CD4-positive, alpha-beta T cell (primary cell): ENCODE data around the gene JPT2. TPM values are rescaled to one million over a fixed set of nuclear protein-coding genes. Genes with fewer than 3 reads are reported as not detected.

ENCODE experiments used
- ATAC-seq: fragments of 200-7000 bp; cut with Tn5 transposase; one replicate; pipeline ENCODE4 v1.10.0; 2022; ENCODE audit warnings: mild to moderate bottlenecking; ENCODE audit not compliant: poor library complexity
- CTCF ChIA-PET: fragments of 350-600 bp; sonication (Branson Sonifier 250); formaldehyde crosslinking; loops from one replicate; lab custom pipeline; 2021; ENCODE audit warnings: antibody characterized with exemption, inconsistent platforms; lab: Charles Lee
- POLR2A ChIA-PET: fragments of 350-600 bp; sonication (Branson Sonifier 250); formaldehyde crosslinking; loops from one replicate; lab custom pipeline; 2021; ENCODE audit warnings: antibody characterized with exemption, inconsistent platforms; lab: Charles Lee
- DNase-seq, 14 experiments: peaks; one replicate each; pipeline ENCODE4 v3.0.0-alpha.2; 2013 to 2020; ENCODE audit warnings: mixed read lengths in 2 of 14
- H3K27ac ChIP-seq, 2 donors: one replicate each; pipeline versions ENCODE4 v1.5.1 to v1.7.0; 2013; ENCODE audit warnings: low read length in 2 of 2, low read depth in 1 of 2, mild to moderate bottlenecking in 1 of 2
- H3K27me3 ChIP-seq, 2 experiments: 1 replicate in 1 of 2; 2 replicates in 1 of 2; pipeline versions ENCODE4 v1.6.1 to v1.7.0; 2013; ENCODE audit warnings: low read length in 2 of 2, control low read depth in 1 of 2, mild to moderate bottlenecking in 1 of 2, moderate library complexity in 1 of 2; ENCODE audit not compliant: insufficient read depth in 2 of 2, control insufficient read depth in 1 of 2
- H3K36me3 ChIP-seq: one replicate; pipeline ENCODE4 v1.6.1; 2013; ENCODE audit warnings: low read length, control low read depth; ENCODE audit not compliant: insufficient read depth
- H3K4me1 ChIP-seq: one replicate; pipeline ENCODE4 v1.6.1; 2013; ENCODE audit warnings: low read length, control low read depth; ENCODE audit not compliant: insufficient read depth
- H3K4me3 ChIP-seq: one replicate; pipeline ENCODE4 v1.5.1; 2013; ENCODE audit warnings: mild to moderate bottlenecking, low read length, moderate library complexity
- H3K9me3 ChIP-seq, 2 experiments: 1 replicate in 1 of 2; 2 replicates in 1 of 2; pipeline versions ENCODE4 v1.6.1 to v1.7.0; 2013; ENCODE audit warnings: low read length in 2 of 2, mild to moderate bottlenecking in 2 of 2, control low read depth in 1 of 2, moderate library complexity in 1 of 2; ENCODE audit not compliant: control insufficient read depth in 1 of 2, insufficient read depth in 1 of 2
- H3K27ac Mint-ChIP-seq: one replicate; pipeline ENCODE4 v1.8.0; 2020; ENCODE audit warnings: mixed read lengths
- H3K27me3 Mint-ChIP-seq: one replicate; pipeline ENCODE4 v1.8.0; 2021; ENCODE audit warnings: mixed read lengths
- H3K36me3 Mint-ChIP-seq: one replicate; pipeline ENCODE4 v1.8.0; 2021; ENCODE audit warnings: low read depth, mixed read lengths
- H3K4me1 Mint-ChIP-seq: one replicate; pipeline ENCODE4 v1.8.0; 2021; ENCODE audit warnings: low read depth, mixed read lengths
- H3K4me3 Mint-ChIP-seq: one replicate; pipeline ENCODE4 v1.8.0; 2020; ENCODE audit warnings: mild to moderate bottlenecking, mixed read lengths
- H3K9me3 Mint-ChIP-seq: one replicate; pipeline ENCODE4 v1.8.0; 2020; ENCODE audit warnings: mixed read lengths
- CTCF ChIP-seq: fragments of 200-600 bp; IDR thresholded peaks from one replicate; pipeline ENCODE4 v1.8.0; 2022; ENCODE audit warnings: antibody characterized with exemption, mild to moderate bottlenecking
- intact Hi-C, 2 experiments: fragments of 100-400 bp; cut with DNase I in 1 of 2; cut with micrococcal nuclease in 1 of 2; formaldehyde crosslinking; loops; one replicate each; pipeline versions ENCODE4 v1.15.1 to v1.9.0; 2023 to 2025; cut with DNase I, micrococcal nuclease
- total RNA-seq, 174 experiments: library from RNA in 2 of 174; stranded (reverse) in 2 of 174; gene quantifications; one replicate each; pipeline ENCODE4 v1.2.3 and lab custom pipeline; 2021 to 2026

Gene JPT2
- total RNA-seq, 2 experiments from 2014 or later: 2.5 to 3.2 TPM

- H3K27ac ChIP-seq: no peak overlapping the region
- H3K27me3 Mint-ChIP-seq: no peaks in the 10 kb centered on the region
- H3K27ac Mint-ChIP-seq: no peak overlapping the region
- H3K4me3 Mint-ChIP-seq: no peak overlapping the region
- no peaks in the 10 kb centered on the region for H3K9me3 ChIP-seq
- DNase-seq (no peak), ATAC-seq (no peak)
- no peaks in the 10 kb centered on the region for H3K4me1 ChIP-seq
- POLR2A ChIA-PET: no interaction called here
- no peaks in the 10 kb centered on the region for H3K9me3 Mint-ChIP-seq
- no peak for TF ChIP-seq CTCF
- H3K36me3 Mint-ChIP-seq: peaks cover 64% of the 10 kb centered on the region
- intact Hi-C loops: no loop called here
- no peaks in the 10 kb centered on the region for H3K4me1 Mint-ChIP-seq
- no peaks in the 10 kb centered on the region for H3K27me3 ChIP-seq
- CTCF ChIA-PET: no interaction called here
- peaks cover 56% of the 10 kb centered on the region for H3K36me3 ChIP-seq
- no peak overlapping the region for H3K4me3 ChIP-seq
These were observed 22.7 kb upstream of the JPT2 start for GRCh38 chr16:1655269-1655807.

GRCh38 chr16:1655909-1656807 is 21.9 kb upstream of the JPT2 start:
- Mint-ChIP-seq H3K36me3 (peaks cover 60% of the 10 kb centered on the region), H3K27ac (no peak overlapping the region), H3K27me3 (no peaks in the 10 kb centered on the region), H3K4me3 (no peak overlapping the region), H3K4me1 (no peaks in the 10 kb centered on the region), H3K9me3 (no peaks in the 10 kb centered on the region)
- intact Hi-C loops: no loop called here
- Histone ChIP-seq H3K27me3 (no peaks in the 10 kb centered on the region), H3K36me3 (peaks cover 57% of the 10 kb centered on the region), H3K4me1 (no peaks in the 10 kb centered on the region), H3K9me3 (no peaks in the 10 kb centered on the region), H3K4me3 (no peak overlapping the region), H3K27ac (no peak overlapping the region)
- CTCF ChIA-PET: no interaction called here
- TF ChIP-seq CTCF: no peak
- DNase-seq: no peak
- POLR2A ChIA-PET: no interaction called here
- no peak for ATAC-seq

GRCh38 chr16:1656808-1657617 is 21.1 kb upstream of the JPT2 start:
- no peaks in the 10 kb centered on the region for H3K9me3 Mint-ChIP-seq
- DNase-seq (no peak), ATAC-seq (no peak)
- POLR2A ChIA-PET: no interaction called here
- no peak for TF ChIP-seq CTCF
- peaks cover 61% of the 10 kb centered on the region for H3K36me3 ChIP-seq
- intact Hi-C loops: no loop called here
- H3K9me3 ChIP-seq: no peaks in the 10 kb centered on the region
- no peaks in the 10 kb centered on the region for H3K27me3 Mint-ChIP-seq
- H3K27ac Mint-ChIP-seq: no peak overlapping the region
- no peak overlapping the region for H3K4me3 ChIP-seq
- peaks cover 57% of the 10 kb centered on the region for H3K36me3 Mint-ChIP-seq
- no peaks in the 10 kb centered on the region for H3K27me3 ChIP-seq
- no peaks in the 10 kb centered on the region for H3K4me1 ChIP-seq
- no peak overlapping the region for H3K27ac ChIP-seq
- no peak overlapping the region for H3K4me3 Mint-ChIP-seq
- H3K4me1 Mint-ChIP-seq: no peaks in the 10 kb centered on the region
- CTCF ChIA-PET: no interaction called here
